ENCODE measurements around the gene CEP76. TPM values are rescaled to one million over a fixed set of nuclear protein-coding genes. Genes with fewer than 3 reads are reported as not detected.

The CEP76 gene
- total and polyA plus RNA-seq, 7 donors, result 2.3 to 6.4 (median 4.2) TPM

DNA sequence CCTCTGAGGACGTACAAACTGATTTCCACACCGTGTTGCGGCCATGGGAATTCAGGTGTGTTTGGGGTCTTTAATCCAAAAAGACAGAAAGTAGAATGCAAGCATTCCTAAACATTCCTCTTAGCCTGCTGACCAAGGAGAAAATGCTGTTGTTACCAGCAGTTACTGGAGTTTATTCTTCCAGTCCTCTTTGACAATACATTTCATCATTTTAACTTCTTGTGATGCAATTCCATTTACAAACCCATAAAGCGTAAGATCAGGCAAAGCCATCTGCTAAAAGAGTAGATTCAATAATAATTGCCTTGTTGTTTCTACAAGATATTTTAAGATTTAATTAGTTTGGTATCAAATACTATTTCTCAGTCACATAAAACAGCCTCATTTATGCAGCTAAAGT, 77.3 kb downstream of the CEP76 start:
- Histone ChIP-seq H3K4me3 (no peak overlapping the region), H3K4me1 (no peaks in the 10 kb centered on the region), H3K27ac (no peak overlapping the region), H3K27me3 (ENCODE audit: insufficient read depth in 3 of 3, low read length in 2 of 3) (no peaks in the 10 kb centered on the region), H3K36me3 (ENCODE audit: insufficient read depth in 1 of 2, low read depth in 1 of 2) (no peaks in the 10 kb centered on the region), H3K9me3 (no peaks in the 10 kb centered on the region)
- ATAC-seq (no peak), DNase-seq (no peak)
- TF ChIP-seq, protein P1, sequence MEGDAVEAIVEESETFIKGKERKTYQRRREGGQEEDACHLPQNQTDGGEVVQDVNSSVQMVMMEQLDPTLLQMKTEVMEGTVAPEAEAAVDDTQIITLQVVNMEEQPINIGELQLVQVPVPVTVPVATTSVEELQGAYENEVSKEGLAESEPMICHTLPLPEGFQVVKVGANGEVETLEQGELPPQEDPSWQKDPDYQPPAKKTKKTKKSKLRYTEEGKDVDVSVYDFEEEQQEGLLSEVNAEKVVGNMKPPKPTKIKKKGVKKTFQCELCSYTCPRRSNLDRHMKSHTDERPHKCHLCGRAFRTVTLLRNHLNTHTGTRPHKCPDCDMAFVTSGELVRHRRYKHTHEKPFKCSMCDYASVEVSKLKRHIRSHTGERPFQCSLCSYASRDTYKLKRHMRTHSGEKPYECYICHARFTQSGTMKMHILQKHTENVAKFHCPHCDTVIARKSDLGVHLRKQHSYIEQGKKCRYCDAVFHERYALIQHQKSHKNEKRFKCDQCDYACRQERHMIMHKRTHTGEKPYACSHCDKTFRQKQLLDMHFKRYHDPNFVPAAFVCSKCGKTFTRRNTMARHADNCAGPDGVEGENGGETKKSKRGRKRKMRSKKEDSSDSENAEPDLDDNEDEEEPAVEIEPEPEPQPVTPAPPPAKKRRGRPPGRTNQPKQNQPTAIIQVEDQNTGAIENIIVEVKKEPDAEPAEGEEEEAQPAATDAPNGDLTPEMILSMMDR (IDR thresholded peaks at IDR 0.05), result no peak
- WGBS, 3 donors, result 91 to 94% (median 93%) methylated on average over 4 of the region's 4 CpGs
- intact Hi-C loops (cut with DNase I), result no loop called here

Other genes starting within 250 kb of the CEP76 start
- gene SPIRE1, start 44.6 kb downstream of the CEP76 start, total RNA-seq, result 10 to 100 TPM; 36.6 to 82.3 (median 41.9) TPM
- 10 to 100 TPM; 15.5 to 59.9 (median 22.1) TPM for gene SPIRE1, start 44.6 kb downstream of the CEP76 start, polyA plus RNA-seq
- gene PSMG2, start 319 bp upstream of the CEP76 start, total RNA-seq, result 10 to 100 TPM; 32.9 to 53.8 (median 52.5) TPM
- gene PSMG2, start 319 bp upstream of the CEP76 start, polyA plus RNA-seq, result 10 to 100 TPM; 63.5 to 67.7 (median 67.0) TPM
- 10 to 100 TPM in 3 of 4 donors, 1 to 10 TPM in 1; 8.4 to 21.9 (median 14.5) TPM for gene PTPN2, start 181.5 kb upstream of the CEP76 start, total RNA-seq
- gene PTPN2, start 181.5 kb upstream of the CEP76 start, polyA plus RNA-seq, result 10 to 100 TPM; 12.5 to 27.0 (median 13.7) TPM
- gene SEH1L, start 245.3 kb upstream of the CEP76 start, total RNA-seq, result 10 to 100 TPM; 22.7 to 53.4 (median 36.7) TPM
- 10 to 100 TPM; 33.8 to 70.9 (median 46.6) TPM for gene SEH1L, start 245.3 kb upstream of the CEP76 start, polyA plus RNA-seq